IPS-NIHi11 (cell line): ENCODE measurements around the gene LIM2.
A peak's percentile ranks its signal among the peaks of the same experiment; 100 is the strongest.

ENCODE experiments used
- DNase-seq: peaks from one replicate; pipeline ENCODE4 v3.0.0; 2012; ENCODE audit warnings: mixed read lengths, low spot score

The LIM2 gene

GRCh38 chr19:51365965-51366388, 21.8 kb downstream of the LIM2 start, which contains the start of gene ETFB:
ETFB (minus strand) TSS chr19:51366388; CDS start chr19:51366326, 62 bp downstream.
- DNase-seq = no peak

DNA sequence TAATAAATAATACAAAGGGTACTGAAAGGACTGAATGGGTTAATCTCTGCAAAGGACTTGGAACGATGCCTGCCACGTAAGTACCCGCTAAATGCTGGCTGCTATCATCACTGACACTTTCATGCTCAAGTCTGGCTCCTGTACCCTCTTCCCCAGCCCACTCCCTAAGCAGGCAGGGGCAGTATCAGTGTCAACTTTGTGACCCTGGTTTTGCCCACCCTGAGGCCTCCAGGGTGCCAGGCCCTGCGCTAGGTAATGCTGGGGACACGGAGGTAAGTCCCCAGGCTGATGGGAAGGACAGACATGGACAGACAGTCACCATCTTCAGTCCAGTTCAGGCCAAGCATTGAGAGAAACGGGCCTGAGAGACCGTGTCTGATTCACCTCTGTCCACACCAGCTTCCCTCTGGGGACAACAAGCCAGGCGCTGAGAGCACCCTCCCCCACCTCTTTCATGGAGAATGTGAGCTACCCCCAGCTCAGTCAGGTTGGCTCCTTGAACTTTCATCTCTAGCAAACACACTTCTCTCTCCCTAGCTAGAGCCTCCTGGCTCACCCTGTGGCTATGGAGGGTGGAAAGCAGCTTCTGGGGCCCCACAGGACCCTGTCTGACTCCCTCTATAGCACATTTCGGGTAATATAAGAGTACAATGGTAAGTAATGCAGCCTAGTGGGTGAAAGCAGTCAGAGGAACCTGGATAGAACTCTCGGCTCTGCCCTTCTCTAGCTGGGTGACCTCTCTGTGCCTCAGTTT, 22.4 kb downstream of the LIM2 start:
- no peak for DNase-seq

DNA sequence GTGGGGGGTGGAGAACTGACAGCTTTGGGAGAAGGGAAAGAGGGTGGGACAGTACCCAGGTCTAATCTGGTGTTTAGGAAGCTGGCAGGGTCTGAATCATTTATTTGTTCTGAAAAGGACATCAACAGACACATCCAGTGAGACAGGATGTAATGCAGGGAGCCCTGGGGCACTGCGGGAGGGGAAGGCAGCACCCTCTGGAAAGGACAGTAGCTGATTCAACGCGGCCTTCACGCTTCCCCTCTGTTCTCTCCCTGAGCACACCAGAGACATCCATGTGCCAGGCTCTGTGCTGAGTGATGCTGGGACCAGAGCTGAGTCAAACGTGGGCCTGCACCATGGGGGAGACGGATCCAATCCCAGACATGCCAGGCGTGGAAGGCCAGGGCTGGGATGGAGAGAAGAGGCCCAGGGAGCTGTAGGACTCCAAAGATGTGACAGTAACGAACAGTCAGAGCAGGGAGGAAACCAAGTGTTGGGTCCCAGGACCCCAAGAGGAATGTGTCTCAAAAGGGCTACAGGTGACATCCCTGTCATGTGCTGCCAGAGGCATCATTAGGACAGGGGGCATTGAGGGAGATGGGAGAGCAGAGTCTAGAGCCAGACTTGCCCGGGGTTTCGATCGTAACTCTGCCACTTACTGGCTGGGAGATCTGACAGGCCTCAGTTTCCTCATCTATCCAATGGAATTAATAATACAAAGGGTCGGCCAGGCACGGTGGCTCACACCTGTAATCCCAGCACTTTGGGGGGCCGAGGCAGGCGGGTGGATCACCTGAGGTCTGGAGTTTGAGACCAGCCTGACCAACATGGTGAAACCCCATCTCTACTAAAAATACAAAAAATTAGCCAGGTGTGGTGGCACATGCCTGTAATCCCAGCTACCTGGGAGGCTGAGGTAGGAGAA, 23.3 kb downstream of the LIM2 start:
- no peak for DNase-seq

DNA sequence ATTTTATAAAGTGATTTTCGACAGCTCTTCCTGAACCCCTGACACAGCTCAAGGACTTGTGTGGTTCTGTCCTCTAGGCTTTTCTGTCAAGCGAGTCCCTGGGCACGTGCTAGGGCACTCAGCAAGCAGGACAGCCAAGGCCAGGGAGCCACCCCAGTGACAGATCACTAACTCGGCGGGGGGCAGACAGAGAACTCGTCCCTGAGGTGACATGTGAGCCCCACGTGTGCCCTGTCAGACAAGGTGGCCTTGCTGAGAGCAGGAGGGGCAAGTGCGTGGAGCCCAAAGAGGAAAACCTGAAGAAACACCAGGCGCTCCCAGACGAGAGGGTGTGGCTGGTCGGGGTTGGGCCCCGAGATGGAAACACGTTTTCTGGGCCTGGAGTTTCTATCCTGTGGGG, 26.5 kb downstream of the LIM2 start:
- no peak for DNase-seq

DNA sequence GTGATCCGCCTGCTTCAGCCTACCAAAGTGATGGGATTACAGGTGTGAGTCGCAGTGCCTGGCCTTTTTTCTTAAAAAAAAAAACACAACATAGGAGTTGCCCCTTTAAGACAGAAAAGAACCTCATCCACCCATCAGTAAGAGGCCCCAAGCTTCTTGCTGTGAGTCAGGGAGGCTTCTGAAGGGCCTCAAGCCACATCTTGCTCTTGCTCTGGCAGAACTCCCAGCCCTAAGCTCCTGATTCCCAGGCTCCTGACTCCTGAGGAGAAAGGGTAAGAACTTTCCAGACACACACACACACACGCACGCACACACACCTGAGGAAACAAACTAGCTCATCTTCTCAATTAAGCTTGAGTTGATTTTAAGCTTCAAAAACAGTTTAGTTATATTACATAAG, 28.5 kb downstream of the LIM2 start:
- no peak for DNase-seq

DNA sequence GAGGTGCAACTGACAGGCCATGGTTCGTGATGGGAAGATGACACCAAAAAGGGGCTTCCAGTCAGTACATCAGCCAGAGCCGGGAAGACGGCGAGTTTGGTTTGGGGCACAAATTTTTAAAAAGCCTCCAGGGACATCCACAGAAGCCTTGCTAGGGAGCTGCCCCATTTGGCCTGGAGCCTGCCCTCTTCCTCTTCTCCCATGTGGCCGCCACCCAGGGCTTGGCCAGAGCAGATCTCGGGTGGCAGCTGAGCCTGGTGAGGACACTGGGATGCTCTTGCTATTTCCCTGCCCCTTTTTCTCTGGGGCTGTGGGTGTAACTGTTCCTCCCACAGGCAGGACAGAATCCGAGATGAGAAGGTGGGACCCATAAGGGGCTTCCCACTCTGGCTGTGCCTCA, 29.8 kb downstream of the LIM2 start:
- no peak for DNase-seq

DNA sequence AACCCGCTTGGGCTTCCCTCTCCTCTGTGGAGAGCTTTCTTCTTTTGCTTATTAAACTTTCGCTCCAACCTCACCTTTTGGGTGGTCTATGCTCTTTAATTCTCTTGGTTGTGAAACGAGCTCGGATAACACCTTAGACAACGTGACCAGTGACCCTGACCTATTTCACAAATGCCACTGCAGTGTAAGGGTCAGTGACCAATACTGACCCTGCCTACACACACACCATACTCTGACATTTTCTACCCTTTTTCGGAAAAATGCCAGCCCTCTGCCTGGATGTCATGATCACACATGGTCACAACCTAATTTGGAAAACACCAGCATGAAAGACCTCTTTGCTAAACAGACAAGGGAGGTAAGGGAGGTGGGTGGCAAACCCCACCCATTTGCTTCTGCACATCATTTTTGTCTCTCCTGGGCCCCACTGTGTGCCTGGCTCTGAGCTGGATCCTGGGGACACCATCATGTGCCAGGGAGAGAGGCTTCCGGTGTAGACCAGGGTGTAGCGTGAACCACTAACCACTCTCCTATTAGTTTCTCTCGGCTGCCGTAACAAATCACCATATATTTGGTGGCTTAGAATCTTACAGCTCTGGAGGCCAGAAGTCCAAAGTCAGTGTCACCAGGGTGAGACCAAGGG, 31.5 kb downstream of the LIM2 start:
- no peak for DNase-seq

DNA sequence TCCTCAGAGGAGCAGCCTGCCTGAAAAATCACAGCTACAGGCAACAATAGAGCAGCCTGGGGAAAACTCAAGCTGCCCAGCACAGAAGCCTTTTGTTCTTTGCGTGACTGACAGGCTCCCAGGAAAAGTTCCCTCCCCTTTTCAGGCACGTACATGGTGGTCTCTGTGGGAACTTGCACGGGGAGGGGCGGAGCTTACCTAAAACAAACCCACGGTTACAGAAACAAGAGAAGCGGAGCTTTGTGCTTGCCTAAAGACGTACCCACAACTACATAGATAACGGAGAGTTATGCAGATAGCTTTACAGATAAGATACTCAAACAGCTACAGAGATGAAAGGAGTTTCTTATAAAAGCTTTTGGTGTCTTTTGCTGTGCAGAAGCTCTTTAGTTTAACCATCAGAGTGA, 33.0 kb downstream of the LIM2 start:
- DNase-seq = peak; percentile 71

DNA sequence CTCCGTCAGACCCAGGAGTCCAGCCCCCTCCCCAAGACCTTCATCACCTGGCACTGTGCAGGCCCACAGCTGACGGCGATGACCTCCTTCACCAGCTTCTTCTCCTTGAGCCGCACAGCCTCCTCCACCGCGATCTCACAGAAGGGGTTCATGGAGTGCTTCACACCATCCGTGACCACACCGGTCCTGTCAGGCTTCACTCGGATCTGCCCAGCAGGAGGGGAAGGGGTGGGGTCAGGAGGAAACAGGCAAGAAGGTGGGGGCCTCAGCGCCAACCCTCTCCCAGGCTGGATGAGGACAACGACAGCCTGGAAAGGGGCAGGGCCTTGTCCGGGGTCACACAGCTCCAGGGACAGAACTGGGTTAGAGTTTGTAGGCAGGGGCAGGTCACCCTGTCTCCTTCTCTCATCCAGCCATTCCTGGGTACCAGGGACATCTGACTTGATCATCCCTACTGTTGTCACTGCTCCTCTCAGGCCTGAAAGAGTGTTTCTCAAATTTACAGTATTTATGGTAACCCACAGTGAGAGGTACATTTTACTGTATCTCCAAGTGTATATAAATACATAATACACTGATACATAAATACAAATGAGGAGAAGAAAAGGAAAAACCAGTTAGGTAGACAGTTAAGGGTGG, 33.6 kb downstream of the LIM2 start:
- no peak for DNase-seq

DNA sequence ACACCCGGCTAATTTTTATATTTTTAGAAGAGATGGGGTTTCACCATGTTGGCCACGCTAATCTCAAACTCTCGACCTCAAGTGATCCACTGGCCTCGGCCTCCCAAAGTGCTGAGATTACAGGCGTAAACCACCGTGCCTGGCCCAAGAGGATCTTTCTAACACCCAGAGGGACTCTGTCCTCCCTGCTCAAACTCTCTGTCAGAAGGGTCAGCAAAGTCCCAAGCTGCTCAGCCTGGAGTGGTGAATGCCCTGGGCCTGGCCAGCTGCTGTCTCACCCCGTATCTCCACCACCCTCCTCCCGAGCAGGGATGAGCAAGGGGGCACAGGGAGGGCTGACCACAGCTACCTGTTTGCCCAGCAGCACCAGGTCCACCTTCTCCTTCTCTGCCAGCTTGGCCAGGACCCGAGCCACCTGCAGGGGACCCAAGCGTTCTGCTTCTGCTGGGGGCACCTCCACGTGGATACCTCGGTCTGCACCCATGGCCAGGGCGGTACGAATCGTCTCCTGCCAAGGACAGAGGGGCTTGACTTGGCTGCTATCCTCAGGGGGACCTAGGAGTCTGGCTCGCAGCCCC, 34.9 kb downstream of the LIM2 start:
- no peak for DNase-seq

DNA sequence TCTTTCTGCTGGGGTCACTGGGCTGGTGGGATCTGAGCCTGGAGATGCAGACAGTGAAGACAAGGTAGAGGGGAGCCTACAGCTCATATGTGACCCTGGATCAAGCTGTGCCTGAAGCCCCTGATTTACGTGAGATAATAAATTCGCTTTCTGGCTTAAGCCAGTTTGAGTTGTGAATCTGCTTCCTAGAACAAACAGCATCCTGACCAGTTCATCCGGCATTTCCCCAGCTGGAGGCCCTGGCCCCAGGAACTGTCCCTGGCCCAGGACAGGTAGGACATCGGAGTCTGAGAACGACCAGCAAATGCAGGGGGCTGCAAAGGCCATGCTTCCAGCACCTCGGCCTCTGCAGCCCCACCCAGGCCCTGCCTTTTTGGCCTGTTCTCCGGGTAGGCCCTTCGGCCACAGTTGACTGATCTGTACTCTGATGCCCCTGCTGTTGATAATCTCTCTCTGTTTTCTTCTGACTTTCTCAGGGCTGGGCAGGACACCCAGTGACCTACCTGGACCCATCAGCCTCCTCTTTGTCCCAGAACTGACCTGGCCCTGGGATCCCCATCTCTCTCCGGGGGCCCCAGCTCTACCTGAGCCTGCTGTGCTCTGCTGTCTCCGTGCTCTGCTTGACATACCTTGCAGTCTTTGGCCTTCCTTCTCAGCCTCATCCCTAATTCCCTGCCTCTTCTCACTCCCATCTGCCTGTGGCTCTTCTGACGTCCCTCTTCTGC, 36.3 kb downstream of the LIM2 start:
- DNase-seq = no peak

- no peak for DNase-seq
Observed at GRCh38 chr19:51347209-51347928, 40.4 kb downstream of the LIM2 start.

GRCh38 chr19:51346742-51347141, 41.0 kb downstream of the LIM2 start:
- no peak for DNase-seq

DNA sequence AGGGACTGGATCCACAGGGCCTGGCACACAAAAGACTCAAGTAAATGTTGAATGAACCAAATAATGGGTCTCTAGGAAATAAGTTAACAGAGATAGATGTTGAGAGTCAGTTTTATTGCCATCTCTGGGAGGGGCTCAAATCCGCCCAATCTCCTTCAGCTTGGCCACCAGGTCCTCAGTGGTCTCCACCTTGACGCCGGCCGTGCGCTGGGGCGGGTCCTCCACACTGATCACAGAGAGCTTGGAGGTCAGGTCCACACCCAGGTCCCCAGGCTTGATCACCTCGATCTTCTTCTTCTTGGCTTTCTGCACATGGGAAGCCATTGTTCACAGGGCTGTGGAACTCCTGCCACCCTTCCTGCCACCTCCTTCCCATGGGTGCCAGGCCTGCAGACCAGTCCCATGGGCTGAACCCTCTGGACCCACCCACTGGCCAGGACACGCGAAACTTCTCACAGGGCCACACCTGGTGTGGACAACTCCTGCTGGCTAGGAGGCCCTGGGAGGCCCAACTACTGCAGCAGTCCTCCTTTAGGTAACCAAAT, 42.6 kb downstream of the LIM2 start:
- DNase-seq = no peak

DNA sequence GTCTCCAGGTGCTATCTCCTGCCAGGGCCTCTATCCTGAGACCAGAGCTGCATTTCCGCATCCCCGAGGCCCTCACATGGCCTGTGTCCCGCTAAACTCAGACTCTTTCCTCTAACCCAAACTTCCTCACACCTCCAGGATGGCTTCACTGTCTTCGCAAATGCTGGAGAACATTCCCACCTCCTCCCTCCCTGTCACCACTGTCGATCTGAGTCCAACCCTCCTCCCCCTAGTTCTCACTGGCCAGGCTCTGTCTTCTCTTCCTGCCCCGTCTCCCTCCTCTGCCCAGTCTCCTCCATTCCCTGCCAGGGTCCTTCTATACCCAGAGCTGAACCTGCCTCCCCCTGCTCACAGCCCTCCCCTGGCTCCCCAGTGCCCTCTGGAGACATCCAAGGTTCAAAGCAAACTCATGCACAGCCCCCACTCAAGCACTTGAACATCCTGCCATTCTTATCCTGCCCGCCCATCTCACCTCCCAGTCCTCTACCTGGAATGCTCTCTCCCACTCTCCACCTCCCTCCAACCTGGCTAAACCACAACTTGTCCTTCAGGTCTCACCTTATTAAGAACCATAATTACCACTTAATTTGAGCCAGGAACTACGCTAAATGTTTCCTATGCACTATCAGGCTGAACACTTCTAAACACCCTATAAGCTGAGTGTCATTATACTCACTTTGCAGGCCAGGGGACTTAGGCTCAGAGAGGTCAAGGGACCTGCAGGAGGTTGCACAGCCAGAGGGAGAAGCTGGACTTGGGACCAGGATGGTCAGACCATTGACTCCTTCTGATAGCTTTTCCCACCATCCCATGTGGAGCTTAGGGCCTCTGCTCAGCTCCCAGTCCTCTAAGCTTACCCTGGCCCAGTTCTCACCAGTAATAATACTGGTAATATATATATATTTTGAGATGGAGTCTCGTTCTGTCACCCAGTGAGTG, 44.9 kb downstream of the LIM2 start:
- DNase-seq = no peak

GRCh38 chr19:51341976-51342580, 45.7 kb downstream of the LIM2 start, which contains the start of gene VSIG10L:
VSIG10L (minus strand) TSS chr19:51342139; CDS start chr19:51342124, 15 bp downstream.
- DNase-seq = no peak

GRCh38 chr19:51341066-51341465, 46.7 kb downstream of the LIM2 start:
- no peak for DNase-seq
